GM20431 (cell line): ENCODE results near the gene SLC2A8.

Source experiments
- in situ Hi-C: fragments of 300-500 bp; cut with MseI, MboI; formaldehyde crosslinking; loops from one replicate; pipeline ENCODE4 v1.15.0; 2020; ENCODE audit warnings: low sequenced_read_pairs; ENCODE audit not compliant: unreplicated experiment

The SLC2A8 gene

DNA sequence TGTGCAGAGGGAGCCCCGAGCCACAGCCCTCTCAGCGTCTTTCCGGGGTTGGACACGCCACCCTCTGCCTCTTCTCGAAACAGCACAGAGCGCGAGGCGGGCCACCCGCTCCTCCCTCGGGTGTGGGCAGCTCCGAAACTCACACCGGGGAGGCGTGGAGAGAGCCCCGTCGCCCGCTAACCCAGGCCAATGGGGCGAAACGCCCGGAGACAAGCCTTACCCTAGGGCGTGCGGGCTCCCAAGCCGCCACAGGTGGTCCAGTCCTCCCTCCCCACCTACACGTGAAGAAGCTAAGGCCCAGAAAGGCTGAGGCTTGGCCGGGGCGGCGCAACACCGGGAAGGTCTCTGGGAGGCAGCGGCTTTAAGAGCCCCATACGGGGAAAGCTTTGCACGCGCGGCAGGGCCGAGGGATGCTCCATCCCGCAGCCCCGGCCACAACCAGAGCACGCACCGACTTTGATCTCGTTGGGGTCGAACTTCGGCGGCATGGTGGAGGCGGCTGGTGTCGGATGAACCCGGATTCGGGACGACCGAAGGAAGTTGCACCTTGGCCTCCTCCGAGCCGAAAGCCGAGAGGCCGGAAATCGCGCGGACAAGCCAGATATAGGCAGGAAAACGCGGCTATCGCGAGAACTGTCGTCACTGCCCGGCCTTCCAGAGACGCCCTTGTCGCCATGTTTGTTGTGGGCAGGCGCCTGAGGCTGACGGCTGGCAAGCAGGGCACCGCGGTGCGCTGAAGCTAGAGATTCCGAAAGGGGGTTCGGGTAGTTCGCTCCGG, 54.0 kb downstream of the SLC2A8 start, which contains the start of the genes LRSAM1 and RPL12:
LRSAM1 (plus strand) TSS at position 681 of the 778 bp plus-strand sequence. CDS start 3,018 bp downstream, outside the sequence.
RPL12 (minus strand) TSS at position 577 of the 778 bp plus-strand sequence; CDS start at position 488, 89 bp downstream.
- in situ Hi-C loops: no loop called here

GRCh38 chr9:127451608-127451857, 54.6 kb downstream of the SLC2A8 start:
- in situ Hi-C loops: no loop called here

DNA sequence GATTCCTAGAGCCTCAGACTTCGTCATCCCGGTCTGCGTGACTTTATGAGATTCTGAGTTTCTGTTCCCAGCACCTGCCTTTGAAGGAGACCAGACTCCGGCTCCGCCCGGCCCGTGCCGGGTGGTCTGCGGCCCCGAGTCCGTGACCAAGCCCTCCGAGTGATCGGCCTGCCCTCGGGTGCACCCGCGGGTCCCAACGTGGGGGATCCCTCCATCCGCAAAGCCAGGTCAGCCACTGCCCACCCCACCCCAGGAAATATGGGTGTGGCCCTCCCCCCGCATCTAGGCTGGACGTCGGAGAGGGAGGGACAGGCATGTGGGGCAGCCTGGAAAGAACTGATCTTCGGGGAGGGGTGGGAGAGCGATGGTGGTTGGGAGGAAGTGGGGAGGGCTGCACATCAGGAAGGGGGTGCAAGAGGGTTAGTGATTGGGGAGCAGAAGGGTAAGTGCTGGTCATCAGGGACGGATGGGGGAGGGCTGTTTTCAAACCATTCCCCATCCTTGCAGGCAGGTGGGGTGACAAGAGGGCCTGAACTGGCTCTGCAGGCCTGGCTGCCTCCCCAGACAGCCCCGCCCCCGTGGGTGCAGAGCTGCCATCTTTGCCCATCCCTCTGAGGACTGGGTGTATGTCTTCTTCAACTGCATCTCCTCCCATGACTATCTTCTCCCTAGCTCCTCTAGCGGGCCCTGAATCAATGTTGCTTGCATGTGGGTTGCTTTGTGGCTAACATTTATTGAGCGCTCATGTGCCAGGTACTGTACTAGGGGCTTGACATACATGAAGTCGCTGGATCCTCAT, 55.1 kb downstream of the SLC2A8 start:
- in situ Hi-C loops: no loop called here

DNA sequence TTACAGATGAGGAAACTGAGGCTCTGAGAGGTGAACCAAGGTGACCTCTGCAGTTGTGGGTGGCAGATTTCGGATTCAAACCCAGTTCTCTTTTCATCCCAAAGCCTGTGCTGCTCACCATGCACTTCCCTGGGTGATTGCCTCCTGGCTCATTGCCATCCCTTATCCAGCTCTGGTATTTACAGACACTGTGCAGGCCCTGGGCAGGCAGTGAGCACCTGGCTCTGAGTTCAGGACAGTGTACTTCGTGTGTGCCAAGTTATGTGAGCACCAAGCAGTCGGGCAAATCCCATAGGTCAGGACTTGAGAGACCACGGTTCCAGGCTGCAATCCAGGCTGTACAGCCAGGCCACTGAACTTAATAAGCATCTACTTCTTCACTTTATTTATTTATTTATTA, 55.7 kb downstream of the SLC2A8 start:
- in situ Hi-C loops: no loop called here

- in situ Hi-C loops: no loop called here
Measured at GRCh38 chr9:127455324-127455992, 58.5 kb downstream of the SLC2A8 start.

DNA sequence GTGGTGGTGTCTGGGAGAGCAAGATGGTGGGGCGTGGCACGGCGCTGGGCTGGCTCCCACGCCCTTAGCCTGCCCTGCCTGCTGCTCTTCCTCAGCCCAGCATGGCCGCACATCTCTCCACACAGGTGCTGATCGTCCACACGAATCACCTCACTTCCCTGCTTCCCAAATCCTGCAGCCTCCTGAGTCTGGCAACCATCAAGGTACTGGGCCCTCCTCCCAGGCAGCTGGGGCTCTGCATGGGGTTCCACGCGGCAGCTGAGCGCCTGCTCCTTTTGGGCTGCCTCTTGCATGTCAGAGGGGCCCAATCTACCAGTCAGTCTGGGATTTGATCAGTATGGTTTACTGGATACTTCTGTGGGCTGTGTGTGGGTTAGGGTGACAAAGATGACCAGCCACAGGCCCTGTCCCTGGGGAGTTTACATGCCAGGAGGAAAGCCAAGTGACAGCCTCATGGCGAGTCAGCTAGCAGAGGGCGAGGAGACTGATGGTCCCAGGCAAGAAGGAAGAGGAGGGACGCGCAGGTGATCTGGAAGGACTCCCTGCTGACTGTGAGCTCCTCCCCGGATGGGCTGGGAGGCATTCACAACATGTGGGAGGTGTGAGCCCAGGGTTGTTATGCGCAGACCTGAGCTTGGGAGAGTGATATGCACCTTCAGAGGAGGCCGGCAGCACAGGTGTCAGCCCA, 60.4 kb downstream of the SLC2A8 start:
- in situ Hi-C loops: no loop called here
